HG02759 (cell line): ENCODE data around the gene APOBEC2.

Source experiments
- ATAC-seq: cut with Tn5 transposase; IDR thresholded peaks from one replicate; pipeline ENCODE4 v1.9.1; 2021; ENCODE audit warnings: mild to moderate bottlenecking, moderate library complexity; ENCODE audit not compliant: unreplicated experiment

The APOBEC2 gene

DNA sequence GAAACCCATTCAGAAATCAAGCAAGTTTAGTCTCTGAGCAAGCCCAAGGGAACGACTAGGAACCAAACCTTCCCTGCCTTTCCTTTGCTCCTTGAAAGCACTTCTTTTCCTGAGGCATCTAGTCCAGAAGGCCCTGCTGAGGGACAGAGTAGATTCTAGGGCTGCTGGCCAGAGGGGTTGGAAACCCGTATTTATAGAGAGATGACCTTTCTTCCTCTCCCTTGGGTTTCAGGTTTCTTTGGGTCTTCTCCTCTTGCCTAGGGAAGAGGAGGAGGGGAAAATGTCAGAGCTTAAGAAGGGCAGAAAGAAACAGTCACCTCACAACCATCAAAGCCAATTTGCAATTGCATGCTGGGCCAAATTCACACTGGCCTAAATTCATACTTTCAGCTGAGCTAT is 5.8 kb downstream of the APOBEC2 start:
- ATAC-seq, result no peak

DNA sequence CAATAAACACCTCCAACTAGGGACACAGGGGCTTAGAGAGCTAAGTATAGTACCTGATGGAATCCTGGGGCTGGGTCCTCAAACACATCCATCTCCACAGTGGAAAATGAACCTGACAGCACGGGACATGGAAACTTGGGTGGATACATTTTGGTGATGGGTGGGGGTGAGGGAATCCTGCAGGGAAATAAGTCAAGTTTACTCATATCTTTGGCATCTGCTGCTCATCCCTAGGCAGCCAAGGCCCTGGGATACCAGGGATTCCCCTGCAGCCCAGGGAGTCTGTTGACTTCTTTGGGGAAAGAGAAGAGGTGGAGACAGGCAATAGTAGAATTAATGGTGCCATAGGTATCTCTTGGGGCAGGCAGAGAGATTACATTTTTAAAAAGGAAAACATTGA is 6.6 kb downstream of the APOBEC2 start:
- ATAC-seq, result no peak

DNA sequence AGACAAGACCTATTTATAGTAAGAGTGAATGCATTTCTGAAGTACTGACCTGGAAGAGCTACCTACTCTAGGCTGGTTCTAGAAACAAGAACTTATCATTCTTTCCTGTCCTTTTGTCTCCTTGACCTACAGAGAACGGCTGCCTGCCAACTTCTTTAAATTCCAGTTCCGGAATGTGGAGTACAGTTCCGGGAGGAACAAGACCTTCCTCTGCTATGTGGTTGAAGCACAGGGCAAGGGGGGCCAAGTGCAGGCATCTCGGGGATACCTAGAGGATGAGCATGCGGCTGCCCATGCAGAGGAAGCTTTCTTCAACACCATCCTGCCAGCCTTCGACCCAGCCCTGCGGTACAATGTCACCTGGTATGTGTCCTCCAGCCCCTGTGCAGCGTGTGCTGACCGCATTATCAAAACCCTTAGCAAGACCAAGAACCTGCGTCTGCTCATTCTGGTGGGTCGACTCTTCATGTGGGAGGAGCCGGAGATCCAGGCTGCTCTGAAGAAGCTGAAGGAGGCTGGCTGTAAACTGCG is 8.3 kb downstream of the APOBEC2 start:
- no peak for ATAC-seq

DNA sequence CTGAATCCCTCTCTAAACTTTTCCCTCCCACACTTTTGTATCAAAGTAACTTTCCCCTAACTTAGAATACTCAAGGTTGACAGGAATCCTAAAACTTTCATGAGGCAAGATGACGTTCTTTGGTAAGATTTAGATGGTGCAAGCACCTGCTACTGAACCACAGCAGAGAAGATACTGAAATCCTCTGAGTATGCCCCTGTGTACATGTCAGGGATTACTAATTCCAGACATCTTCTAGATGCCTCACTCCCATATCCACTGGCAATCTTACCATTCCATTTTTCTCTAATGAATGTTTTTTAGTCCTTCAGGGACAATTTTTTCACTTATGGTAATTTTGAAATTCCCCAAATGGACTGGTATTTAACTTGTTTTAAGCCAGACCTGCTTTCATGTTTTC is 9.1 kb downstream of the APOBEC2 start:
- no peak for ATAC-seq

DNA sequence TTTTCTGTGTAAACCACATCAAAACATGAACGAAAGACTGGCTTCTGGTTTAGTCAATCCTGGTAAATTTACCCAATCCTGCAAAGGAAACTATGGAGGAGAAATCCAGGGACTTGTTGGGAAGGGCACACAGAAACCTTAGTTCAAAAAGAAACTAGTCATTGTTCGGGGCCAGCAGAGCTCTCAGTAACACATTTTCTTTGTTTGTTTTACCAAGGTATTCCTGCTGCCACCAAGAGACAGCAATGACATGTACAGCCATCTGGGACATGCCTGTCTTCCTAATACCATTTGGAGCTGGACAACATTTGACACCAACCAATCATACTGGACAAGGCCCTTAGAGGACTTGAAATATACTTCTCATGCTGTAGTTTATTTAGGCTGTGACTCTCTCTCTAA is 10.9 kb downstream of the APOBEC2 start:
- ATAC-seq, result no peak

DNA sequence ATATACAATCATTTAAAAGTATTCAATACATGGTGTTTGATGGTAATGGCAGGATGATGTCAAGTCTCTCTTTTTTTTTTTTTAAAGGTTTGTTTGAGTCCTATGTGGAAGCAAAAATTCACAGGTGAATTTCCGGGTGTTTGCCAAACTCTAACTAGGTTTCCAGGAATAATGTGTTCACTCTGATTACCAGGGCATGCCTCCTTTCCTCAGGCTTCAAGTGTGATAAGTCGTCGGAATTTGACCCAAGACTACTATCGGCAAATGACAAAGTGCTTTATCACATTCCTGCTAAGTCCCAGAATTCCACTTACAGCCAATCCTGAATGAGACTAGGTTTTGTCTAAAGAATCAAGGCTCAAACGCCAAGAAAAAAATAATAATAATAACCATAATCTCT is 11.8 kb downstream of the APOBEC2 start:
- ATAC-seq, result no peak

DNA sequence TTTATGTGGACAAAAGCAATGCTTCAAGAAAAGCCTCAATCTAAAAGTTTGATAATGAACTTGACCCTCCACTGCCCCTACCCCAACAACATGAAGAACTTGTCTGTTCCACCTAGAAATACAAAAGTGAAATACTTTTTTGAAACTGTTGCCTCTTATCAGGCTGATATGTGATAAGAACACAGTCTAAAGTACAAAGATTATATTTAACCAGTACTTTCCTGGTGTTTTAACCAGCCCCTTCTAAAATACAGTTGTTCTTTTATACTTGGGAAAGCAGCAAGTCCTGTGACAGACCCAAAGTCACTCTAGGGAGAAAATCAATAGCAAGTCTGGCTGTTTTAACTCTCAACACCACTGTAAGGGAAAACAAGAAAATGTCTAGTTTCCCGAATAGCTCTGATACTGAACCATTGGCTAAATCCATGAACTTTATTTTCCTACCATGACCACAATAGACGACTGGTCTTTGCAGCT is 12.6 kb downstream of the APOBEC2 start:
- no peak for ATAC-seq

DNA sequence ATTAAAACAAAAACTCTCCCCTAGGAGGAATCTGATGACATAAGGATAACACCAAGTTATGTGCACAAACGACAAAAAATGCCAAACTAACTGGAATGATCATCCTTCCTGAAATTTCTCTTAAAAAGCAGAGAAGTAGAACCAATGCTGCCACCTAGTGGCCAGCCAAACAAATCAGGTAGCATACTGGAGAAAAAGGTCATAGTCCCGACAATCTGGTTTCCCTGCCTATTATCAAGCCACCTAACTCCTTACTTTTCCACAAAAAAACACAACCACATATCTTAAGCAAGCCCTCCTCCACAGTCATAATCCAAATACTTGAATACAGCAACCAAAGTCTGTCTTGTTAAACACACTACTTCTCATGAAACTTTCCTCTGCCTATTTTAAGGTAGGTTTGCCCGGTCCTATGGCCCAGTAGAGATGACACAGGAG is 13.9 kb downstream of the APOBEC2 start:
- no peak for ATAC-seq

DNA sequence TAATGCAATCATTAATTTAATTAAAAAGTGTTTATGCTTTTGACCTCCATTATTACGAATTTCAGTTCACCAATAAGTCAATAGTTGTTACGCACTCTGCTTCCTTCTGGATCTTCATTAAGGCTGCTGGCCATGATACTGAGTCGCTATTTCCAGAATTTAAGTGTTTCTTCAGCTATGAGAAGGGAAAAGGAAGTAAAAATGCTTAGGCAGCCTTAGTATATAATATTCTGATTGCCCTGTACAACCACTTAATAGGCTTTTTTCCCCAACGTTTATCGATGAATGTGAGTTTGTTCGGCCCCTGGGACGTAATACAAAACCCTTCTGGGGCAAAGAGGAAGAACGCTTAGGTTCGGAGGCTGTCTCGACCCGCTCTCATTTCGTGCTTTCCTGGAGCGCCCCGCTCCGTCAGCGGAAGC is 18.5 kb downstream of the APOBEC2 start:
- ATAC-seq, result no peak

DNA sequence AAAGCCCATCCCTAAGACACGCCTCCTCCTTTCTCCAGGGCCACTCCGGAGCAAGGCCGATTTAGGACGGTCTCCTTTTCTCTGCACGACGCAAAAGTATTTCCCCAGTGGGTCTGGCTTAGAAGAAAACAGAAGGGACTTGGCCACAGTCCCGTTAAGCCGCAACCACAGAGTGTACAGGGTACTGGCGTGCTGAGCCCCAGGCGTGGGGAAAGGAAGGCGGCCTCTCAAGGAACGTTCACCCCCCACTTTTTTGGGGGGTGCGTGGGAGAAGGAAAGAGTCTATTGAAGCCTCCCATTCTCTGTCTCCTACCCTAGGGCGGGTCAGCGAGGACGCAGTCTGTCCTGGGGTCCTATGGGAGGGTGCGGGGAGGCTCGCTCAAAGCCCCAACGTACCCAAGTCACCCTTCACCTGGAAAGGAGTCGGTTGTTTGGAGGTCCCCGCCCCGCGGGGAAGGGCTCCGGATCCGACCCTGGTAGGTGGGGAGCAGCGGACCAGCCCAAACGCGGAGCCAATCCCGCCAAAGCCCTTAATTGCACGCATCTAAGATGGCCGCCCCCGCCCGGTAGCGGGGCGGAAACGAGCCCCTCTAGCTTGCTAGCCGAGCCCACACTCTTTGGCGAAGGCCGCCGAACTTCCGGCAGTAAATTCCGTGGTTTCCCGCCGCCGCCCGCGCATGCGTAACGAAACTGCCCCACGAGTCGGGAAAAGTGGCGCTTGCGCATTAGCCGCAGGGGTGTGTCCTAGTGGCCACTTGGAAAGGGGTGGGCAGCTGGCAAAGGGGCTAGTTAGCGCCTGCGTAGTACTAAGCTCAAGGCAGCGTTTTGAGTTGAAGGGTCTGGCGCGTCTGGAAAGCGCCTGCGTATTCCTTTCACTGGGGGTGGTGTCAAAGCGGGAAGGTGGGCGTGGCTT is 19.2 kb downstream of the APOBEC2 start, which contains the start of gene OARD1:
TSS of gene OARD1 (minus strand) at position 434 of the 913 bp plus-strand sequence. CDS start 722 bp downstream, outside the sequence.
- ATAC-seq, result peak; percentile 70

DNA sequence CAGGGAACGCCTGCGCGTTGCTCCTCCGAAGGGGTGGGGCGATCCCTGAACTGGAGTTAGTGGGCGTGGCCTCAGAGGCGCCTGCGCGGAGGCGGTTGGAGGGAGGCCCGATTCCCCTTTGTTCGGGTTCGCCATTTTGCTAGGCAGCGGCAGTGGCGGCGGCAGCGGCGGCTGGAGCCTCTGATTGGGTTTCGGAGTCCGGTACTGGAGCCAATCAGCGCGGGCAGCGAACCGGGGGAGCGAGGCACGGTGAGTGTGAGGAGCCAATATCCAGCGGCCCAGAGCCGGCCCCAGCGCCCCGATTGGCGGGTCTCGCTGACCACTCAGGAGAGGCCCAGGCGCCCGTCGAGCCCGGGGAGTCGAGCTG is 19.8 kb downstream of the APOBEC2 start, which contains the start of gene NFYA:
TSS of gene NFYA (plus strand) at position 139 of the 367 bp plus-strand sequence. CDS start 6,116 bp downstream, outside the sequence.
- peak; percentile 63 for ATAC-seq

DNA sequence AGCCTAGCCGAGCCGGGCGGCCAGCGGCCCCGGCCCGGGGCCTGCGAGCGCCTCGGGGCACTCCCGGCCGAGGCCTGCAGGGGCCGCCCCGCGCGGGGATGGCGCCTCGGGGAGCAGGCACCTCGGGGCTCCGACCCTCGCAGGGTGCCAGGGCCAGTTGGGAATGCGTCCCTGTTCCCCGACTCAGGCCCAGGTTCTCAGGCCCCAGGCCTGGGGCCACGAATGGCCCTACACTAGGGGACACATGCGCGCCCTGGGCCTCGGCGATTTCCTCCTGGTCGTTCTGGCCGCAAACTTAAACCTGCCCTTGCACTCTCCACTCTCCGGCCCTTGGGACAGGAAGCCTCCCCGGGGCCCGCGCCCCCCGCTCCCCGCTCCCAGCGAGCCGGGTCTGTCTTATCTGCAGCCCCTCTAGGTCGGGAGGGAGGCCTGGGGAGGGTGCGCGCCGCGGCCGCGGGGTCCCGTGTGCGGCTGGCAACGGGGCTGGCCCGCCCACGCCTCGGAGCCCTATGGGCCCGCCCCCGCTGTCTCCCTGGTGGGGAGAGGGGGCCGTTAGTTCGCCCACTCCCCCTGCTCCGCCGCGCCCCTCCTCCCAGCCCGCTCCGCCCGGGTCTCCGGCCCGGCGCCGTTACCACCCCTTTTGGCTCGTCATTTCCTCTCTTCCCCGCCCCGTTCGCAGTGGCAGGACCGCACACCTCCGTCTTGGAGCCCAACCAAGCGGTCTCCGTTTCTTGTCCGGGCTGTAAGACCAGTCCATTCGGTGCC is 20.4 kb downstream of the APOBEC2 start:
- peak; percentile 30 for ATAC-seq

DNA sequence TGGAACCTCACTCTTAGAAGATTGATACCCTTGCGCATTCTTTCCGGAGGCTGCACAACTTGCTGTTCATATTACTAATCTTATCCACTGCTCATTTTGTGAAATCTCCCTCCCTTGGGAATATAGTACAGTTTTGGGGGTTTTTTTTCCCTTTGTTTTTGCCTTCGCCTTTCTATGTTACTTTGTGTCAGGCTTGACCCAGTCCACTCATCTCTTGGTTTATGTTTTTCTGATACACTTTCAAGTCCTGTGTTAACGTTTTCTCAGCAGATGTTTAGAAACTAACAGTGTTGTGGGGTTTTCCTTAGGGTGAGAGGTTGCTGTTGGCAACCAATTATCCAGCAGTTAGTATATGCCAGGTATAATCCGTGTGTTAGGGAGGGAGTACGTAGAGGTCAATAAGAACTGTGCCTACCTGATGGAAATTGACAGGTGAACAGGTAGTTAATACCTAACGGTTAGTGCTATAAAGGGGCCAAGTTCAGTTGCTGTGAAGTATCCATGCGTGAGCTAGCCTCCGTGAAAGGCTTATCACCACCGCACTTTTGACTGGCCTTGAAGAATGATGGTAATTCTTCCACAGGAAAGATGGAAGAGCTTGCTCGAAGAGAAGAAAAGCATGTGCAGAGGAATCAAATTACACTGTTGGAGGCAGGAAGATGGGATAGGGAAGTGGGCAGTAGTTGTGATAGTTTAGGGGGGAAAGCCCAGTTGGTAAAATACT is 21.1 kb downstream of the APOBEC2 start:
- ATAC-seq, result no peak

DNA sequence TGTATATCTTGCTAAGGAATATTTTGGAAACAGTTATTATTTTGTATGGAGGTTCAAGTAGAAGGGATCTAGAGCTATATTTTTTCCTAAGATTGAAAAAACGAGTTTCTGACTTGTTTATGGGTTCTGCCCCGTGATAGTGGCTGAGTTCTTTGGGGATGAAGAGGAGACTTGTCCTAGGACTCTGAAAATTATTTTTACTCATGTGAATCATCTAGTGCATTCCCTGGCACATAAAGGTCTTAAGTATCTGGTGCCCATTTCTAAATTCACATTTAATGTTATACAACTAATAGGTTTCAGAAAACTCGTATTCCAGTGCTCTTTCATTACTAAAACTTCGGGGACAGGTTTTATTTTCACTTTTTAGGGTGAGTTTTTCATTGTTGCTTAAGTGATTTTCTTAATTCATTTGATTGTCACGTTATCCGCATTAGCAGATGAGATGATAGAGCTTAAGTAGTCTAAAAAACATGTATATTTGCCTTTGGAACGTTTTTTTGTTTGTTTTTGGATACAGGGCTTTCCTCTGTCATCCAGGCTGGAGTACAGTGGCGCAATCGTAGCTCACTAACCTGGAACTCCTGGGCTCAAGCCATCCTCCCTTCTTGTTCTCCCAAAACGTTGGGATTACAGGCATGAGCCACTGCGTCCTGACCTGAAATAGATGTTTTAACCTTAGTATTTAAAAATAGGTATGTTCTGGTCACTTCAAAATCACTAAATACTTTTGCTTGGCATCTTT is 21.9 kb downstream of the APOBEC2 start:
- ATAC-seq, result no peak

DNA sequence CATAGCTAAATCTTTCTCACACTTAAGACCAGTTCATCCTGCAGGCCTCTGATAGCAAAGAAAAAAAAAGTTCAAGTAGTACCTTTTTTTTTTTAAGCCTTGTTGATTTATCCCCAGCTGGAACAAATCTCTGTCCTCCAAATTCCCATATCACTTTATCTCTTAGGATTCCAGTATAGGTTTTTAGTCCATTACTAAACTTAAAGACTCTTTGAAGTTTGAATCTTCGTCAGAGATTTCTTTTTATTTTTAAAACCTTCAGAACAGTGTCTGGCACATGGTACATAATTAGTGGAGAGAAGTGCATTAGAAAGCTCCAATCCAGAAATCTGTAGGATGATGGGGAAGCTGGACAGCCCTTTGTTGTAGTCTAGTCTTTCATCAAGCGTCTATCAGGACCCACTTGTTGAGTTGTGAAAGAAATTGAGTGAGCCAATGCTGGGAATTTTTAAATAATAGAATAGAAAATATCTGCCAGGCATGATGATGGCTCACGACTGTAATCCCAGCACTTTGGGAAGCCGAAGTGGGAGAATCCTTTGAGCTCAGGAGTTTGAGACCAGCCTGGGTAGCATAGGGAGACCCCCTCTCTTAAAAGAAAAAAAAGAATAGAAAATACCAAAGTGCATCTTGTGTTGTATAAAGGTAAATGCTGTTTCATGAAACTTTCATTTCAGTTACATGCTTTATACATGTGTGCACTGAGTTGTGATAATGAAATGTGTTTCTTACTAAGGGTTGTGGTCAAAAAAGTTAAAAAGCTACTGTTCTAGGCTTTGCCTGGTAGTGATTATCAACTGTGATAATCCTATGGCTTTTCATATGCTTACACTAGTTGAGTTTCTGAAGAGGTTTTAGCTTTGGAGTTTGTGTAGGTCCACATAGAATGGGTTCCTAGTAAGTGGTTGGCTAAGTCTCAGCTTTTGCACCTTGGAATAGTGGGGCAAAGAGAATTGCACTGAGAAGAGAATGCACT is 22.9 kb downstream of the APOBEC2 start:
- no peak for ATAC-seq

DNA sequence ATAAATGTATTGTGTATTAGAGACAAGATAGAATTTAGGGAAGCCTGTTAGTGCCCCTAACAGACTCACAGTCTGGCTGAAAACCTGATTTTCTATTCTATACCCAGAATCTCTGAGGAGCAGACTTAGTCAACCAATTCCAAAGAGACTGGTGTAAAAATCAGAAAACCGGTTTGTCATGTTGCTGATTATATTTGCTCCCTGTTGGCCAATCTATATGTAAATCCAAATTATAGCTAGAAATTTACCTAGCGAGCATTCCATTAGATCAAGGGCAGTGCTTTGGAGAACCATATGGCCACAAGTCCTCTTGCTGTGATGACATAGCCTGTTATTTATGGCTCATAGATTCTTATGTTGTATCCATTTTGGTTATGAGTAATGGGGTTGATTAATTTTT is 24.5 kb downstream of the APOBEC2 start:
- no peak for ATAC-seq

DNA sequence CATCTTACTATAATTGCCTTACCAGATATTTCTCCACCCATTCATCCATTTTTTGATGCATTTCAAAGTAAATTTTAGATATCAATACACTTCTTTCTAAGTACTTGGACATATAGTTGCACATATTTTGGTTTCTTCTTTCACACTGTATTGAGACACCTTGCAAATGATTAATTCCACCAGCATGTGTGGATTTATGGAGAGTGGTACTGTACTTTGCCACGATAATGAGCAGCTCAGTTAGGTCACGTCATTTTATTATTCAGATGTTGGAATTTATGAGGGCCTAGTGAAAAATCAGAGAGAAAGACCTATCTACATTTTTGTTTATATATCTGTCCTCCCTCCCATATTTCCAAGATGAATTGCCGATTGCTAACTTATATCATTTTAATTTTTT is 25.1 kb downstream of the APOBEC2 start:
- no peak for ATAC-seq

DNA sequence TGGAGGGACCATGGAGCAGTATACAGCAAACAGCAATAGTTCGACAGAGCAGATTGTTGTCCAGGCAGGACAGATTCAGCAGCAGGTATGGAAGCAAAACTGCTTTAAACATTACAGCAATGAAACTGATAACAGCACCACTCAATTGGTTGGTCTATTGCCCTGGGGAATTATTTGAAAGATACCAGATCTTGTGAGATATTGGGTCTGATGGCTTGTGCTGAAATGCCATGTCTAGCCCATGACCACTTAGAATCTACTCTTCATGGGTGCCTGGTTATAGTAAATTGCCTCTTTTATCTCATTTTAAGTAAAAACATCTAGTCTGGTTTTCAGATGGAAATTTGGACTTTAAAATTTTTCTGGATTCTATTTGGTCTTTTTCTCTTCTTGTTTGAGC is 26.1 kb downstream of the APOBEC2 start:
- no peak for ATAC-seq

DNA sequence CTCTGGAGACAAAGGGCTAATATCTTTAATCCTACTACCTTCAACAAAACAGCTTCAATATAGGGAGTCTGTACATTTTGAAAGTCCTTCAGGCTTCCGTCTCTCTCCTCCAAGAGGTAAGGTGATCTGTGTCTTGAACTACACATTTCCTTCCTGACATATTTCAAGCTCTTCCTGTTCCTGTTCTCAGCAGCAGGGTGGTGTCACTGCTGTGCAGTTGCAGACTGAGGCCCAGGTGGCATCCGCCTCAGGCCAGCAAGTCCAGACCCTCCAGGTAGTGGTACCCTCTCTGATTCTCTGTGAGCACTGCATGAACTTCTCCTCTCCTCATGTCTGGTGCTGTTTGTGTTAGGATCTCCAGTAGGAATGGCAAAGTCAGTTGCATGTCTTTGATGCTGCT is 27.6 kb downstream of the APOBEC2 start:
- ATAC-seq, result no peak
